SK-N-SH treated with all-trans-retinoic acid at 6 μM for 48 hours (cell line): ENCODE results near the gene PDE1C.

Source experiments
- BACH2 ChIP-seq: fragments of 250-450 bp; sonication (Bioruptor Pico); IDR thresholded peaks from 2 replicates; pipeline ENCODE4 v1.9.0; 2021; ENCODE audit warnings: mild to moderate bottlenecking, borderline replicate concordance
- ISL1 ChIP-seq: fragments of 250-450 bp; sonication (Bioruptor Pico); IDR thresholded peaks from 2 replicates; pipeline ENCODE4 v2.1.2; 2022; ENCODE audit warnings: mild to moderate bottlenecking, moderate library complexity
- OSR1 ChIP-seq: fragments of 250-450 bp; sonication (Bioruptor Pico); IDR thresholded peaks from 2 replicates; pipeline ENCODE4 v1.8.0; 2022; ENCODE audit warnings: moderate library complexity, mild to moderate bottlenecking, inconsistent platforms
- TCF4 ChIP-seq: fragments of 250-450 bp; sonication (Bioruptor Pico); IDR thresholded peaks from 2 replicates; pipeline ENCODE4 v1.8.0; 2021; ENCODE audit warnings: mild to moderate bottlenecking, moderate library complexity, borderline replicate concordance
- ZFP3 ChIP-seq: fragments of 250-450 bp; sonication (Bioruptor Pico); IDR thresholded peaks from 2 replicates; pipeline ENCODE4 v1.5.0; 2020; ENCODE audit warnings: mild to moderate bottlenecking, moderate library complexity
- ZFP30 ChIP-seq: fragments of 450-650 bp; formaldehyde crosslinking; IDR thresholded peaks from 2 replicates; pipeline ENCODE4 v1.5.0; 2022; ENCODE audit warnings: mild to moderate bottlenecking, moderate library complexity
- ZNF8 ChIP-seq: fragments of 450-650 bp; formaldehyde crosslinking; IDR thresholded peaks from 2 replicates; pipeline ENCODE4 v1.5.0; 2020; ENCODE audit warnings: mild to moderate bottlenecking, moderate library complexity
- TF ChIP-seq, protein P1 (sequence below): fragments of 250-450 bp; sonication (Bioruptor Pico); IDR thresholded peaks from 2 replicates; pipeline ENCODE4 v1.8.0; 2021; ENCODE audit warnings: low read depth, mild to moderate bottlenecking, moderate library complexity, borderline replicate concordance
- TF ChIP-seq, protein P2 (sequence below): fragments of 250-450 bp; sonication (Bioruptor Pico); IDR thresholded peaks from 2 replicates; pipeline ENCODE4 v1.5.0; 2020; ENCODE audit warnings: mild to moderate bottlenecking, moderate library complexity
- TF ChIP-seq, protein P3 (sequence below): fragments of 250-450 bp; sonication (Bioruptor Pico); IDR thresholded peaks from 2 replicates; pipeline ENCODE4 v1.8.0; 2020; ENCODE audit warnings: mild to moderate bottlenecking, moderate library complexity, borderline replicate concordance

DNA sequence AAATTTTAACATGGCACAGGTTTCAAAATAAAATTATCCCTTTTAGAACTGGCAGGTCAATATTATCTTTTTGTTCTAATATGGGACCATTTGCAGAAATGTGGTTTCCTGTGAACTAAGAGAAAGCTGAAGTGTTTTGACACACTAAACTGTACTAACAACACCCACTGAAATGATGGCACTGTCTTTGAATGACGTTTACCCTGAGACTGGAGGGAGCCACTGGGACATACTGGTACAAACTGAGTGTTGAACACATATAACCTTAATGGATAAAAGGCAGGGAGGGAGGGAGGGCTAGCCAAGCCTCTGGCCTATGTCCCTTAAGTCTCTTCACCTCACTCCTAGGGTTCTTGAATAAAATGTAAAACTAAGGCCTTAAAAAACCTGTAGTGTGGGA, 95.9 kb downstream of the PDE1C start:
- TF ChIP-seq, protein P1, sequence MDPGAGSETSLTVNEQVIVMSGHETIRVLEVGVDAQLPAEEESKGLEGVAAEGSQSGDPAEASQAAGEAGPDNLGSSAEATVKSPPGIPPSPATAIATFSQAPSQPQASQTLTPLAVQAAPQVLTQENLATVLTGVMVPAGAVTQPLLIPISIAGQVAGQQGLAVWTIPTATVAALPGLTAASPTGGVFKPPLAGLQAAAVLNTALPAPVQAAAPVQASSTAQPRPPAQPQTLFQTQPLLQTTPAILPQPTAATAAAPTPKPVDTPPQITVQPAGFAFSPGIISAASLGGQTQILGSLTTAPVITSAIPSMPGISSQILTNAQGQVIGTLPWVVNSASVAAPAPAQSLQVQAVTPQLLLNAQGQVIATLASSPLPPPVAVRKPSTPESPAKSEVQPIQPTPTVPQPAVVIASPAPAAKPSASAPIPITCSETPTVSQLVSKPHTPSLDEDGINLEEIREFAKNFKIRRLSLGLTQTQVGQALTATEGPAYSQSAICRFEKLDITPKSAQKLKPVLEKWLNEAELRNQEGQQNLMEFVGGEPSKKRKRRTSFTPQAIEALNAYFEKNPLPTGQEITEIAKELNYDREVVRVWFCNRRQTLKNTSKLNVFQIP (CRISPR knock-in tag), result no peak
- no peak for TF ChIP-seq ZFP3 (CRISPR knock-in tag)
- TF ChIP-seq, protein P2, sequence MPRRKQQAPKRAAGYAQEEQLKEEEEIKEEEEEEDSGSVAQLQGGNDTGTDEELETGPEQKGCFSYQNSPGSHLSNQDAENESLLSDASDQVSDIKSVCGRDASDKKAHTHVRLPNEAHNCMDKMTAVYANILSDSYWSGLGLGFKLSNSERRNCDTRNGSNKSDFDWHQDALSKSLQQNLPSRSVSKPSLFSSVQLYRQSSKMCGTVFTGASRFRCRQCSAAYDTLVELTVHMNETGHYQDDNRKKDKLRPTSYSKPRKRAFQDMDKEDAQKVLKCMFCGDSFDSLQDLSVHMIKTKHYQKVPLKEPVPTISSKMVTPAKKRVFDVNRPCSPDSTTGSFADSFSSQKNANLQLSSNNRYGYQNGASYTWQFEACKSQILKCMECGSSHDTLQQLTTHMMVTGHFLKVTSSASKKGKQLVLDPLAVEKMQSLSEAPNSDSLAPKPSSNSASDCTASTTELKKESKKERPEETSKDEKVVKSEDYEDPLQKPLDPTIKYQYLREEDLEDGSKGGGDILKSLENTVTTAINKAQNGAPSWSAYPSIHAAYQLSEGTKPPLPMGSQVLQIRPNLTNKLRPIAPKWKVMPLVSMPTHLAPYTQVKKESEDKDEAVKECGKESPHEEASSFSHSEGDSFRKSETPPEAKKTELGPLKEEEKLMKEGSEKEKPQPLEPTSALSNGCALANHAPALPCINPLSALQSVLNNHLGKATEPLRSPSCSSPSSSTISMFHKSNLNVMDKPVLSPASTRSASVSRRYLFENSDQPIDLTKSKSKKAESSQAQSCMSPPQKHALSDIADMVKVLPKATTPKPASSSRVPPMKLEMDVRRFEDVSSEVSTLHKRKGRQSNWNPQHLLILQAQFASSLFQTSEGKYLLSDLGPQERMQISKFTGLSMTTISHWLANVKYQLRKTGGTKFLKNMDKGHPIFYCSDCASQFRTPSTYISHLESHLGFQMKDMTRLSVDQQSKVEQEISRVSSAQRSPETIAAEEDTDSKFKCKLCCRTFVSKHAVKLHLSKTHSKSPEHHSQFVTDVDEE (CRISPR knock-in tag), result no peak
- TF ChIP-seq BACH2 (CRISPR knock-in tag), result no peak
- no peak for TF ChIP-seq ZNF8 (CRISPR knock-in tag)
- TF ChIP-seq ZFP30 (CRISPR knock-in tag), result no peak
- TF ChIP-seq, protein P3, sequence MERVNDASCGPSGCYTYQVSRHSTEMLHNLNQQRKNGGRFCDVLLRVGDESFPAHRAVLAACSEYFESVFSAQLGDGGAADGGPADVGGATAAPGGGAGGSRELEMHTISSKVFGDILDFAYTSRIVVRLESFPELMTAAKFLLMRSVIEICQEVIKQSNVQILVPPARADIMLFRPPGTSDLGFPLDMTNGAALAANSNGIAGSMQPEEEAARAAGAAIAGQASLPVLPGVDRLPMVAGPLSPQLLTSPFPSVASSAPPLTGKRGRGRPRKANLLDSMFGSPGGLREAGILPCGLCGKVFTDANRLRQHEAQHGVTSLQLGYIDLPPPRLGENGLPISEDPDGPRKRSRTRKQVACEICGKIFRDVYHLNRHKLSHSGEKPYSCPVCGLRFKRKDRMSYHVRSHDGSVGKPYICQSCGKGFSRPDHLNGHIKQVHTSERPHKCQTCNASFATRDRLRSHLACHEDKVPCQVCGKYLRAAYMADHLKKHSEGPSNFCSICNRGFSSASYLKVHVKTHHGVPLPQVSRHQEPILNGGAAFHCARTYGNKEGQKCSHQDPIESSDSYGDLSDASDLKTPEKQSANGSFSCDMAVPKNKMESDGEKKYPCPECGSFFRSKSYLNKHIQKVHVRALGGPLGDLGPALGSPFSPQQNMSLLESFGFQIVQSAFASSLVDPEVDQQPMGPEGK, result no peak
- TF ChIP-seq OSR1 (CRISPR knock-in tag), result no peak
- TF ChIP-seq TCF4 (CRISPR knock-in tag), result no peak
- TF ChIP-seq ISL1 (CRISPR knock-in tag), result no peak
